H1 (cell line): ENCODE measurements around the gene SH3PXD2A. TPM values are rescaled to one million over a fixed set of nuclear protein-coding genes. Genes with fewer than 3 reads are reported as not detected.

Source experiments
- CTCF ChIA-PET: fragments of 300-600 bp; sonication (Branson Sonifier 250); formaldehyde crosslinking; loops from one replicate; lab custom pipeline; 2021; ENCODE audit not compliant: partially characterized antibody; lab: Charles Lee
- POLR2A ChIA-PET: fragments of 300-600 bp; sonication (Branson Sonifier 250); formaldehyde crosslinking; loops from one replicate; lab custom pipeline; 2021; ENCODE audit warnings: inconsistent platforms; ENCODE audit not compliant: partially characterized antibody; lab: Charles Lee
- DNase-seq, 2 experiments: peaks; one replicate each; pipeline versions ENCODE4 v3.0.0 to v3.0.0-alpha.2; 2010 to 2022; ENCODE audit warnings: low spot score in 2 of 2, low read depth in 1 of 2, mixed read lengths in 1 of 2
- FAIRE-seq: peaks from 2 replicates; lab custom pipeline; 2011; peaks lifted over from hg19 to GRCh38; lab: Jason Lieb, UNC
- H2AFZ ChIP-seq: 2 replicates; pipeline ENCODE4 v1.8.1; 2012; ENCODE audit warnings: low read length, inconsistent platforms
- H2AK5ac ChIP-seq: 2 replicates; pipeline ENCODE4 v1.6.1; 2013; ENCODE audit warnings: low read depth, low read length
- H2BK120ac ChIP-seq: replicated peaks from 2 replicates; pipeline ENCODE3; 2013; ENCODE audit warnings: low read depth, low read length, inconsistent platforms
- H2BK12ac ChIP-seq: 2 replicates; pipeline ENCODE4 v1.6.1; 2013; ENCODE audit warnings: low read depth, low read length
- H2BK15ac ChIP-seq: 2 replicates; pipeline ENCODE4 v1.6.1; 2013; ENCODE audit warnings: low read length
- H2BK20ac ChIP-seq: 2 replicates; pipeline ENCODE4 v1.6.1; 2013; ENCODE audit warnings: low read length
- H2BK5ac ChIP-seq: 2 replicates; pipeline ENCODE4 v1.6.1; 2013; ENCODE audit warnings: low read depth, low read length
- H3K14ac ChIP-seq: 2 replicates; pipeline ENCODE4 v1.6.1; 2013; ENCODE audit warnings: inconsistent platforms; ENCODE audit not compliant: insufficient read length
- H3K18ac ChIP-seq: 2 replicates; pipeline ENCODE4 v1.6.1; 2013; ENCODE audit warnings: low read length; ENCODE audit errors: extremely low read depth
- H3K23ac ChIP-seq: 2 replicates; pipeline ENCODE4 v1.6.1; 2013; ENCODE audit warnings: inconsistent platforms; ENCODE audit not compliant: insufficient read length
- H3K23me2 ChIP-seq: 2 replicates; pipeline ENCODE4 v1.6.1; 2013; ENCODE audit warnings: low read depth, low read length
- H3K27ac ChIP-seq: 2 replicates; pipeline ENCODE4 v1.6.1; 2011; ENCODE audit warnings: low read depth, low read length, inconsistent platforms
- H3K27me3 ChIP-seq, 4 experiments: replicated peaks in 1 of 4; 1 replicate in 1 of 4; 2 replicates in 3 of 4; pipeline versions ENCODE4 v1.6.1 to v1.8.1; 2011 to 2013; ENCODE audit warnings: low read length in 3 of 4, mild to moderate bottlenecking in 3 of 4, inconsistent platforms in 2 of 4, mixed read lengths in 2 of 4, moderate library complexity in 1 of 4; ENCODE audit not compliant: control insufficient read depth in 3 of 4, insufficient read depth in 3 of 4; ENCODE audit errors: extremely low read depth in 1 of 4
- H3K36me3 ChIP-seq, 4 experiments: 2 replicates each; pipeline versions ENCODE4 v1.6.1 to v1.8.1; 2011 to 2013; ENCODE audit warnings: mild to moderate bottlenecking in 4 of 4, low read length in 3 of 4, moderate library complexity in 2 of 4, control low read depth in 1 of 4, inconsistent platforms in 1 of 4; ENCODE audit not compliant: insufficient read depth in 4 of 4, control insufficient read depth in 2 of 4
- H3K4ac ChIP-seq: replicated peaks from 2 replicates; pipeline ENCODE3; 2013; ENCODE audit warnings: low read length, low read depth, mixed read lengths, inconsistent platforms; ENCODE audit not compliant: insufficient read length
- H3K4me1 ChIP-seq, 4 experiments: replicated peaks in 1 of 4; 1 replicate in 1 of 4; 2 replicates in 3 of 4; pipeline versions ENCODE4 v1.6.1 to v1.8.1; 2011 to 2013; ENCODE audit warnings: low read length in 3 of 4, inconsistent platforms in 2 of 4, mixed read lengths in 1 of 4; ENCODE audit not compliant: insufficient read depth in 4 of 4, control insufficient read depth in 3 of 4
- H3K4me2 ChIP-seq, 2 experiments: 2 replicates each; pipeline versions ENCODE4 v1.6.1 to v1.8.1; 2011 to 2013; ENCODE audit warnings: low read depth in 2 of 2, low read length in 2 of 2, control low read depth in 1 of 2, inconsistent platforms in 1 of 2, mild to moderate bottlenecking in 1 of 2; ENCODE audit not compliant: insufficient read depth in 1 of 2
- H3K4me3 ChIP-seq, 4 experiments: fragments of 200-600, 300-600 bp in 1 of 4; sonication (generic), shearing (Covaris generic), sonication (Bioruptor Twin) in 1 of 4; 2 replicates each; pipeline versions ENCODE4 v1.5.1 to v1.8.1; 2011 to 2016; ENCODE audit warnings: low read length in 4 of 4, low read depth in 3 of 4, control low read depth in 2 of 4, inconsistent platforms in 2 of 4, mild to moderate bottlenecking in 2 of 4, mixed read lengths in 1 of 4, moderate library complexity in 1 of 4; ENCODE audit not compliant: insufficient read depth in 2 of 4; ENCODE audit errors: extremely low read depth in 1 of 4
- H3K56ac ChIP-seq: replicated peaks from 2 replicates; pipeline ENCODE3; 2013; ENCODE audit warnings: low read depth, mild to moderate bottlenecking, mixed read lengths, low read length, inconsistent platforms; ENCODE audit not compliant: insufficient read length
- H3K79me1 ChIP-seq: 2 replicates; pipeline ENCODE4 v1.6.1; 2013; ENCODE audit warnings: low read depth, low read length, control low read depth
- H3K79me2 ChIP-seq, 2 experiments: 2 replicates each; pipeline versions ENCODE4 v1.6.1 to v1.8.1; 2012 to 2013; ENCODE audit warnings: low read length in 2 of 2, mild to moderate bottlenecking in 2 of 2, inconsistent platforms in 1 of 2; ENCODE audit not compliant: insufficient read depth in 2 of 2, control insufficient read depth in 1 of 2
- H3K9ac ChIP-seq, 4 experiments: replicated peaks in 1 of 4; 1 replicate in 1 of 4; 2 replicates in 3 of 4; pipeline versions ENCODE4 v1.6.1 to v1.8.1; 2011 to 2013; ENCODE audit warnings: low read depth in 3 of 4, low read length in 3 of 4, control low read depth in 2 of 4, mild to moderate bottlenecking in 2 of 4, moderate library complexity in 2 of 4, inconsistent platforms in 1 of 4; ENCODE audit errors: extremely low read depth in 1 of 4
- H3K9me3 ChIP-seq, 2 experiments: 2 replicates each; pipeline versions ENCODE4 v1.6.1 to v1.8.1; 2012 to 2013; ENCODE audit warnings: mild to moderate bottlenecking in 2 of 2, moderate library complexity in 2 of 2, control low read depth in 1 of 2, inconsistent platforms in 1 of 2, low read depth in 1 of 2, low read length in 1 of 2, mixed read lengths in 1 of 2; ENCODE audit not compliant: insufficient read depth in 2 of 2
- H4K20me1 ChIP-seq, 2 experiments: replicated peaks in 1 of 2; 2 replicates each; pipeline versions ENCODE3 to v1.8.1; 2011 to 2013; ENCODE audit warnings: inconsistent platforms in 2 of 2, low read length in 2 of 2, mild to moderate bottlenecking in 1 of 2; ENCODE audit not compliant: insufficient read depth in 2 of 2, control insufficient read depth in 1 of 2
- H4K5ac ChIP-seq: 2 replicates; pipeline ENCODE4 v1.6.1; 2013; ENCODE audit warnings: low read length, low read depth, mixed read lengths, inconsistent platforms; ENCODE audit not compliant: insufficient read length
- H4K8ac ChIP-seq: 2 replicates; pipeline ENCODE4 v1.8.0; 2013; ENCODE audit warnings: mild to moderate bottlenecking, moderate library complexity, low read length, inconsistent platforms; ENCODE audit not compliant: insufficient read depth; ENCODE audit errors: extremely low read depth
- H4K91ac ChIP-seq: replicated peaks from 2 replicates; pipeline ENCODE3; 2013; ENCODE audit warnings: low read length, mixed read lengths, inconsistent platforms; ENCODE audit not compliant: insufficient read length
- EZH2 ChIP-seq: fragments of 200-600 bp; sonication (generic); IDR thresholded peaks from 2 replicates; pipeline ENCODE4 v1.7.1; 2012; ENCODE audit warnings: low read depth, mild to moderate bottlenecking, moderate library complexity, low read length, inconsistent platforms; ENCODE audit not compliant: severe bottlenecking
- FOSL1 ChIP-seq: IDR thresholded peaks from 2 replicates; pipeline ENCODE4 v1.6.1; 2011; ENCODE audit warnings: mild to moderate bottlenecking, low read depth, low read length, moderate library complexity; ENCODE audit not compliant: insufficient read depth
- RBBP5 ChIP-seq: IDR thresholded peaks from 2 replicates; pipeline ENCODE4 v1.7.1; 2012; ENCODE audit warnings: low read depth, mild to moderate bottlenecking, inconsistent platforms, low read length, moderate library complexity, borderline replicate concordance
- SIX5 ChIP-seq: IDR thresholded peaks from 2 replicates; pipeline ENCODE4 v1.6.1; 2011; ENCODE audit warnings: mild to moderate bottlenecking, low read depth, low read length
- SP2 ChIP-seq: IDR thresholded peaks from 2 replicates; pipeline ENCODE4 v1.6.1; 2012; ENCODE audit warnings: mild to moderate bottlenecking, low read length, inconsistent platforms
- WGBS, 2 experiments: shearing (Covaris generic) in 1 of 2; methylation state at CpG; one replicate each; pipeline versions ENCODE4 v1.1.6 to v1.1.7; 2013 to 2015; ENCODE audit warnings: low lambda C conversion rate in 2 of 2, mixed read lengths in 2 of 2, inconsistent platforms in 1 of 2, low coverage in 1 of 2, missing lambda C conversion rate in 1 of 2; ENCODE audit not compliant: insufficient replicate concordance in 2 of 2, insufficient coverage in 1 of 2, insufficient read length in 1 of 2; ENCODE audit errors: extremely low coverage in 1 of 2, missing lambda C conversion rate in 1 of 2; 5-methylcytosine and 5-hydroxymethylcytosine counted together
- polyA plus RNA-seq, 7 experiments: library from polyadenylated mRNA; depleted of rRNA in 3 of 7; stranded (reverse) in 5 of 7; unstranded in 2 of 7; fragments of >200 nt in 5 of 7; fragments of 200-250 nt in 2 of 7; gene quantifications; 1 replicate in 5 of 7; 2 replicates in 1 of 7; 4 replicates in 1 of 7; pipeline versions ENCODE4 v1.2.1 to v1.2.3, GENCODE V29; 2011 to 2013; ENCODE audit warnings: missing spikeins in 2 of 7, mixed read lengths in 2 of 7
- total RNA-seq: library from RNA; stranded (reverse); fragmentation: NEBNext Ultra II Directional; extraction: Animal tissue kit (Norgen Biotek cat#: 25700); gene quantifications from 2 replicates; pipeline ENCODE4 v1.2.1, GENCODE V29; 2021
- TF ChIP-seq, protein P1 (sequence below), 3 experiments: IDR thresholded peaks; 1 replicate in 2 of 3; 2 replicates in 1 of 3; pipeline versions ENCODE4 v1.5.1 to v1.6.1; 2011; ENCODE audit warnings: low read length in 3 of 3, mild to moderate bottlenecking in 3 of 3, inconsistent platforms in 2 of 3, low read depth in 1 of 3, moderate library complexity in 1 of 3; ENCODE audit not compliant: insufficient read depth in 1 of 3; ENCODE audit errors: control extremely low read depth in 1 of 3
- TF ChIP-seq, protein P2 (sequence below): IDR thresholded peaks from 2 replicates; pipeline ENCODE4 v1.6.1; 2012; ENCODE audit warnings: inconsistent platforms

Gene SH3PXD2A
- total and polyA plus RNA-seq, 2 of the 8 experiments (the other 6 are each of a cell fraction or from before 2014, with no cell fraction given) = 5.4 to 16.3 TPM

DNA sequence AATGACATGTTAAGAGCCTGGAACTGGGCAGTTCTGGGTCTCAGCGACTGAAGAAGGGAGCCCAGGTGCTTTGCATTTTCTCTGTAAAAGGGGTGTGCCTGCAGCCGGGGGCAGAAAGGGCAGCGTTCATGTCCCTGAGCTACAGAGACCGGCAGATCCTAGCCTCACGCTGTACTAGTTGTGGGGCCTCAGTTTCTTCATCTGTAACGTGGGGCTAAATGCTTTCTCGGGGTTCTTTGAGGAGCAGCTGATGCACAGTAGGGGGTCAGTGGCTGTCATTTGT is 282.2 kb downstream of the SH3PXD2A start:
- 73% methylated on average over 7 of the region's 7 CpGs; no CpG with 5 or more reads in 1 of the 2 experiments for WGBS, 2 experiments
- Histone ChIP-seq H4K5ac (no peak overlapping the region), H2BK120ac (no peak overlapping the region), H3K18ac (no peak overlapping the region), H3K23ac (no peak overlapping the region), H3K27ac (no peak overlapping the region), H3K4me3 (no peak overlapping the region), H2BK5ac (no peak overlapping the region), H3K4me1 (no peaks in the 10 kb centered on the region), H3K9ac (no peak overlapping the region), H3K56ac (no peak overlapping the region), H4K91ac (no peak overlapping the region), H3K27me3 (no peaks in the 10 kb centered on the region), H2BK20ac (no peak overlapping the region), H2BK15ac (no peak overlapping the region), H3K79me2 (no peaks in the 10 kb centered on the region), H2BK12ac (no peak overlapping the region), H3K79me1 (no peaks in the 10 kb centered on the region), H3K23me2 (no peaks in the 10 kb centered on the region), H2AK5ac (no peak overlapping the region), H2AFZ (no peak overlapping the region), H3K14ac (no peak overlapping the region), H3K9me3 (no peaks in the 10 kb centered on the region), H4K20me1 (no peaks in the 10 kb centered on the region), H3K36me3 (no peaks in the 10 kb centered on the region), H3K4ac (no peak overlapping the region), H3K4me2 (no peak overlapping the region), H4K8ac (no peak overlapping the region)
- CTCF ChIA-PET = interaction anchor here (0.7 to 12.0 kb wide), 7 partner anchors 7 to 116 kb away, joined by 3 to 134 read pairs (median 3); no protein-coding TSS in a partner anchor
- FAIRE-seq (no peak), DNase-seq (no peak)
- POLR2A ChIA-PET = no interaction called here
- TF ChIP-seq RBBP5 (no peak), SIX5 (no peak), SP2 (no peak), FOSL1 (no peak), EZH2 (no peak)
- TF ChIP-seq, protein P1, sequence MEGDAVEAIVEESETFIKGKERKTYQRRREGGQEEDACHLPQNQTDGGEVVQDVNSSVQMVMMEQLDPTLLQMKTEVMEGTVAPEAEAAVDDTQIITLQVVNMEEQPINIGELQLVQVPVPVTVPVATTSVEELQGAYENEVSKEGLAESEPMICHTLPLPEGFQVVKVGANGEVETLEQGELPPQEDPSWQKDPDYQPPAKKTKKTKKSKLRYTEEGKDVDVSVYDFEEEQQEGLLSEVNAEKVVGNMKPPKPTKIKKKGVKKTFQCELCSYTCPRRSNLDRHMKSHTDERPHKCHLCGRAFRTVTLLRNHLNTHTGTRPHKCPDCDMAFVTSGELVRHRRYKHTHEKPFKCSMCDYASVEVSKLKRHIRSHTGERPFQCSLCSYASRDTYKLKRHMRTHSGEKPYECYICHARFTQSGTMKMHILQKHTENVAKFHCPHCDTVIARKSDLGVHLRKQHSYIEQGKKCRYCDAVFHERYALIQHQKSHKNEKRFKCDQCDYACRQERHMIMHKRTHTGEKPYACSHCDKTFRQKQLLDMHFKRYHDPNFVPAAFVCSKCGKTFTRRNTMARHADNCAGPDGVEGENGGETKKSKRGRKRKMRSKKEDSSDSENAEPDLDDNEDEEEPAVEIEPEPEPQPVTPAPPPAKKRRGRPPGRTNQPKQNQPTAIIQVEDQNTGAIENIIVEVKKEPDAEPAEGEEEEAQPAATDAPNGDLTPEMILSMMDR (IDR thresholded peaks at IDR 0.05; ENCODE audit: control extremely low read depth in 1 of 3, insufficient read depth in 1 of 3, low read depth in 1 of 3, low read length in 3 of 3) = no peak
- TF ChIP-seq, protein P2, sequence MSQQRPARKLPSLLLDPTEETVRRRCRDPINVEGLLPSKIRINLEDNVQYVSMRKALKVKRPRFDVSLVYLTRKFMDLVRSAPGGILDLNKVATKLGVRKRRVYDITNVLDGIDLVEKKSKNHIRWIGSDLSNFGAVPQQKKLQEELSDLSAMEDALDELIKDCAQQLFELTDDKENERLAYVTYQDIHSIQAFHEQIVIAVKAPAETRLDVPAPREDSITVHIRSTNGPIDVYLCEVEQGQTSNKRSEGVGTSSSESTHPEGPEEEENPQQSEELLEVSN = no peak
